Hair follicular keratinocyte (primary cell): Measurements from ENCODE around the gene ELAC1. TPM values are rescaled to one million over a fixed set of nuclear protein-coding genes. Genes with fewer than 3 reads are reported as not detected.

ENCODE experiments used
- total RNA-seq: library from RNA; depleted of rRNA; stranded (reverse); fragments of >200 nt; gene quantifications from 2 replicates; pipeline ENCODE4 v1.2.3, GENCODE V29; 2015

Gene ELAC1
- 4.5 and 5.8 TPM in 2 replicates for total RNA-seq

GRCh38 chr18:50967714-50968661 is at the start of gene ELAC1:
Gene ELAC1, plus strand, starts transcription at chr18:50968040. Its CDS starts 6,365 bp downstream, at chr18:50974405.

GRCh38 chr18:51029694-51030536 is 62.1 kb downstream of the ELAC1 start, which contains the start of gene SMAD4:
Gene SMAD4, plus strand, starts transcription at chr18:51030213. Its CDS starts 16,834 bp downstream, at chr18:51047047.

Other genes starting within 250 kb of the ELAC1 start
- not detected in 2 replicates for gene MRO, start 148.0 kb upstream of the ELAC1 start, total RNA-seq
- 55.0 and 56.1 TPM in 2 replicates for gene ME2, start 88.9 kb upstream of the ELAC1 start, total RNA-seq
- 49.0 and 54.0 TPM in 2 replicates for gene SMAD4, start 62.2 kb downstream of the ELAC1 start, total RNA-seq
- gene MEX3C, start 229.6 kb downstream of the ELAC1 start, total RNA-seq = 38.6 and 52.6 TPM in 2 replicates